GM12872 (cell line): ENCODE data around the gene TAGLN3.

Experiments used
- CTCF ChIP-seq: IDR thresholded peaks from 3 replicates; pipeline ENCODE4 v1.5.1; 2011; ENCODE audit warnings: low read depth, mild to moderate bottlenecking, low read length, moderate library complexity; ENCODE audit not compliant: insufficient read depth

The TAGLN3 gene

GRCh38 chr3:111998636-111999483 lies at the start of gene TAGLN3:
TAGLN3 (plus strand) TSS chr3:111998922; CDS start chr3:111999423, 501 bp downstream.
- TF ChIP-seq CTCF, result no peak

- no peak for TF ChIP-seq CTCF
These were observed 49.0 kb upstream of the TAGLN3 start for GRCh38 chr3:111949712-111950111.

- TF ChIP-seq CTCF, result no peak
These were observed 47.7 kb upstream of the TAGLN3 start for GRCh38 chr3:111951032-111951431.

GRCh38 chr3:111952086-111952485 lies 46.6 kb upstream of the TAGLN3 start:
- no peak for TF ChIP-seq CTCF

GRCh38 chr3:111952866-111953450 lies 45.8 kb upstream of the TAGLN3 start:
- no peak for TF ChIP-seq CTCF

GRCh38 chr3:111954228-111954990 lies 44.3 kb upstream of the TAGLN3 start:
- no peak for TF ChIP-seq CTCF

- no peak for TF ChIP-seq CTCF
These were observed 42.8 kb upstream of the TAGLN3 start for GRCh38 chr3:111955876-111956275.
